Urothelium cell line (cell line): ENCODE data around the gene ULK1.
A peak's percentile ranks its signal among the peaks of the same experiment; 100 is the strongest.

Experiments
- DNase-seq: peaks from one replicate; pipeline ENCODE4 v3.0.0; 2011; ENCODE audit warnings: low spot score, mixed read lengths
- FAIRE-seq: peaks from 2 replicates; lab custom pipeline; 2011; peaks lifted over from hg19 to GRCh38; lab: Jason Lieb, UNC

ULK1 gene

GRCh38 chr12:131905630-131906091, 11.2 kb downstream of the ULK1 start:
- FAIRE-seq (no peak), DNase-seq (no peak)

GRCh38 chr12:131907379-131908091, 13.1 kb downstream of the ULK1 start:
- DNase-seq (no peak), FAIRE-seq (no peak)

GRCh38 chr12:131908092-131909080, 14.0 kb downstream of the ULK1 start:
- FAIRE-seq (no peak), DNase-seq (no peak)

GRCh38 chr12:131909081-131909751, 14.8 kb downstream of the ULK1 start:
- DNase-seq (no peak), FAIRE-seq (no peak)

- no peak for DNase-seq
- no peak for FAIRE-seq
Measured at GRCh38 chr12:131909752-131910219, 15.4 kb downstream of the ULK1 start.

DNA sequence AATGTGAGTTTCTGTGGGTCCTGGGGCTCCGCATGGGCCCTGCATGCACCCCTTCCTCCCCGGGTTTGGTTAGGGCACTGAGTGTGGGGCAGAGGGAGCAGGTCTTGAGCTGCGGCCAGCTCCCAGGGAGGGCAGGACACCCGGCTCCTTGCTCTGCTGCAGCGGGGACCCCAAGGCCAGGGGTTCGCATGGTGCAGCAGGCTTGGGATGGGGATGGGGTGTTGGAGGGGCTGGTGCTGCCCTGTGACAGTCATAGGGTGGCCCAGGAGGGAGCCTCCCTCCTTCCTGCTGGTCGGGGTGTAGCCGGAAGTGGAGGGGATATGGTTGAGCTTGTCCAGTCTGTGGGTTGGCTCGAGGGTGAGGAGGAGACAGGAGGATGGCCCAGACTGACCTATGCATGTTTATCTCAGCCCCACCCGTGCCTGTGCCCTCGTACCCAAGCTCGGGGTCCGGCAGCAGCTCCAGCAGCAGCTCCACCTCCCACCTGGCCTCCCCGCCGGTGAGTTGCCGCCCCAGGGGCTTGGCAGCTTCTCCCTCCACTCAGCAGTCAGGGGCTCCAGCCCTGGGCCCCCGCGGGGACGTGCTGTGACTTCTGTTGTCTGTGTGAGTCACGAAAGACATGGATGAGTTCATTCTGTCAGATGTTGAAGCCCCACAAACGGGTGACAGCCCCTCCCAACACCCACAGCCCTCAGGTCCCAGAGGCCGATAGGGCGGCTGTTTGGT, 16.0 kb downstream of the ULK1 start:
- no peak for DNase-seq
- no peak for FAIRE-seq

DNA sequence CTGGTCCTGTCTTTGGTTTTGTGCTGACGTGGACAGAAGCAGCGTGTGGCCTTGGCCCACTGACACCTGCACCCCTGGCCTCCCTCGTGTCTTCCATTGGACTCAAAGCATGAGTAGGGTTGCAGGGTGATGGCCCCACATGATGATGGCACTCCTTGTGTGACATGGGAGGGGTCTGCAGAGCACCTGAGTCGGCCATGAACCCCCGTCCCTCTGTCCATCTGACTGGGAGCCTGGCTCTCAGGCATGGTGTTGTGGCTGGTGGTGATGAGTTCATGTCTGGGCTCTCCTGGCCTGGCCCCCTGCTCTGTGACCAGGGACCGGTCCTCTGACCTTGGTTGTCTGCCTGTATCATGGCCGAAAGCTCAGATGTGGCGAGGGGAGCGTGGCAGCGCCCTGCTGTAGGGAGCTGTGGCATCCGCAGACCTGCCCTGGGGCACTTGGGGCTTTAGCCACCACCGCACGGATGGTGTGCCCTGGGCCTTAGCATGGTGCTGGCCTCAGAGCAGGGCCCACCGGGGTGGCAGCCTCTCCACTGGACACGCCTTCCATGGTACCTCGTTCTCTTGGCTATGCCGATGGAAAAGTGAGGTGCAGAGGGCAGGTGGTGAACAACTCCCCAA, 16.7 kb downstream of the ULK1 start:
- FAIRE-seq (no peak), DNase-seq (no peak)

- no peak for FAIRE-seq
- DNase-seq, result no peak
Measured at GRCh38 chr12:131911851-131912477, 17.5 kb downstream of the ULK1 start.

DNA sequence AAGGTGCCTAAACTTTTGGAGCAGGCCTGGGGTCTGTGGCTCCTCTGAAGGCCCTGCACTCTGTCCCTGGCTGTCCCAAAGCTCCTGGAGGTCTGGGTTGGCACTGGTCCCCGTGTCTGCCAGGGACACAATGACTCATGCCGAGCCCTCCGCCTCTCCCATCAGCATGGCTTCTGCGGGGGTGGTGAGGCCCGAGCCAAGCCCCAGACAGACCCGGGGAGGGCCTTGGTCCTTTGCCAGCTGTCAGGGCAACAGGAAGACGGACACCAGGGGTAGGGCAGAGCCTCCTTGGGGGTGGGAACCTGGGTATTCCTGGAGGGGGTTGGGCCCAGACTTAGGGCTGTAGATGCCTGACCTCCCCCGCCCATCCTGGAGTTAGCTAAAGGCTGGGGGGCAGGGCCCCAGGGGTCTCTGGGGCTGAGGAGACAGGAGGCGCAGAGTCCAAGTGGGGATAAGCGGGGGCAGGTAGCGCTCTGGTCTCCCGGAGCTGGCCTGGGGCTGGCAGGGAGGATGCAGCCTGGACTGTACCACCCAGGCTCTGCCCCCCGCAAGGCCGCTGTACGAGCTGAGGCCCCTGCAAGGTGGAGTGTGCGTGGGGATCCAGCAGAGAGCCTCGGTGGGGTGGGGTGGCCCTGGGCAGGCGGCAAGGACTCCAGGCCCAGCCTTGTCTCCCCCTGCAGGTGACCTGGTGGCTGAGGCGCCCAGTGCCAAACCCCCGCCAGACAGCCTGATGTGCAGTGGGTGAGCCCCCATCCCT, 18.3 kb downstream of the ULK1 start:
- peak; percentile 98 for DNase-seq
- FAIRE-seq, result peak; percentile 95

GRCh38 chr12:131913666-131914065, 19.2 kb downstream of the ULK1 start:
- no peak for DNase-seq
- no peak for FAIRE-seq

GRCh38 chr12:131914179-131914702, 19.8 kb downstream of the ULK1 start:
- no peak for FAIRE-seq
- no peak for DNase-seq

DNA sequence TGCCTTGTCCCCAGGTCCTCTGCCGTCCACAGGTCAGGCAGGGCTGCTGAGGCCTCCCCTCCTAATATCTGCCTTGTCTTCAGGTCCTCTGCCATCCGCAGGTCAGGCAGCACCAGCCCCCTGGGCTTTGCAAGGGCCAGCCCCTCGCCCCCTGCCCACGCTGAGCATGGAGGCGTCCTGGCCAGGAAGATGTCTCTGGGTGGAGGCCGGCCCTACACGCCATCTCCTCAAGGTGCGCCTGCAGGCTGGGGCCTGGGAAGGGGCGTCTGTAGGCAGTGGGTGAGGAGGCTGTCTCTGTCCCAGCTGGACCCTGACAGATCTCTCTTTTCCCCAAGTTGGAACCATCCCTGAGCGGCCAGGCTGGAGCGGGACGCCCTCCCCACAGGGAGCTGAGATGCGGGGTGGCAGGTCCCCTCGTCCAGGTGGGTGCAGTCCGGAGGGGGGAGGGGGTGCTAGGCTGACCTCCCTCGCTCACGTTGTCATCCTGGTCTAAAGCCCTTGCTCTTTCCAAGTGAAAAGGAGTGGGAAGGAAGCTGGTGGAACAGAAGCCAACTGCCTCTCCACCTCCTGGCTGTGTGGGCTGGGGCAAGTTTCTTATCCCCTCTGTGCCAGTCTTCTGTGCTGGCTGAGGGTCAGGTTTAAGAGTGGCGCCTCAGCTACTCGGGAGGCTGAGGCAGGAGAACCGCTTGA, 20.7 kb downstream of the ULK1 start:
- FAIRE-seq (no peak), DNase-seq (no peak)

DNA sequence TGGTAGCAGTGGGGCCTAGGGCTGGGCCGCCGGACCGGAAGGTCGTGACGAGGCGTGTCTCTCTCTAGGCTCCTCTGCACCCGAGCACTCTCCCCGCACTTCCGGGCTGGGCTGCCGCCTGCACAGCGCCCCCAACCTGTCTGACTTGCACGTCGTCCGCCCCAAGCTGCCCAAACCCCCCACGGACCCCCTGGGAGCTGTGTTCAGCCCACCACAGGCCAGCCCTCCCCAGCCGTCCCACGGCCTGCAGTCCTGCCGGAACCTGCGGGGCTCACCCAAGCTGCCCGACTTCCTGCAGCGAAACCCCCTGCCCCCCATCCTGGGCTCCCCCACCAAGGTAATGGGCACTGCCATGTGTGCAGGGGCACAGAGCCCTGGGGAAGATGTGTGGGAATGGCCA, 21.4 kb downstream of the ULK1 start:
- DNase-seq, result no peak
- FAIRE-seq, result no peak

GRCh38 chr12:131916306-131917138, 22.1 kb downstream of the ULK1 start:
- no peak for FAIRE-seq

DNA sequence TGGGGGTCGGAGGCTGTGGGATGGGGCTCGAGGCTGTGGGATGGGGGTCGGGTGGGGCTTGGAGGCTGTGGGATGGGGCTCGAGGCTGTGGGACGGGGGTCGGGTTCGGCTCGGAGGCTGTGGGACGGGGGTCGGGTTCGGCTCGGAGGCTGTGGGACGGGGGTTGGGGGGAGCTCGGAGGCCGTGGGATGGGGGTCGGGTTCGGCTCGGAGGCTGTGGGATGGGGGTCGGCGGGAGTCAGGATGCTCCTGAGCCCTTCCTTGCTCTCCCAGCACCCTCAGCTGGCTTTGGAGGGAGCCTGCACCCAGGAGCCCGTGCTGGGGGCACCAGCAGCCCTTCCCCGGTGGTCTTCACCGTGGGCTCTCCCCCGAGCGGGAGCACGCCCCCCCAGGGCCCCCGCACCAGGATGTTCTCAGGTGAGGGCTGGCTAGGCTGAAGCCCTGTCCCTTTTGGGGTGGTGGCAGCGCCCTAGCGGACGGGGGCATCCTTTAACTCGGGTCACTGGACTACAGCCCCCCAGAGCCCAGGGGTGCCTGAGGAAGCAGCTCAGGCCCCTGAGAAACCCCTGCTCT, 22.8 kb downstream of the ULK1 start:
- FAIRE-seq, result no peak
- DNase-seq, result no peak

More at GRCh38 chr12:131916306-131917138, 22.1 kb downstream of the ULK1 start:
- DNase-seq, result no peak

- FAIRE-seq (no peak), DNase-seq (no peak)
Measured at GRCh38 chr12:131917711-131918306, 23.4 kb downstream of the ULK1 start.
